Ascending aorta (tissue), 2 donors: ENCODE results near the gene CMIP. TPM values are rescaled to one million over a fixed set of nuclear protein-coding genes. Genes with fewer than 3 reads are reported as not detected.

ENCODE experiments used
- DNase-seq, 2 donors: peaks; one replicate each; pipeline ENCODE4 v3.0.0-alpha.2; 2019; ENCODE audit warnings: low spot score in 2 of 2
- H3K27ac ChIP-seq, 2 donors: fragments of 200-600 bp; sonication (generic); one replicate each; pipeline ENCODE4 v1.5.1; 2016 to 2017; ENCODE audit warnings: mild to moderate bottlenecking in 1 of 2
- H3K27me3 ChIP-seq: fragments of 200-600 bp; sonication (generic); one replicate; pipeline ENCODE4 v1.5.1; 2017
- H3K36me3 ChIP-seq, 2 donors: fragments of 200-600 bp; sonication (generic); one replicate each; pipeline ENCODE4 v1.5.1; 2016
- H3K4me1 ChIP-seq, 2 donors: fragments of 200-600 bp; sonication (generic); one replicate each; pipeline ENCODE4 v1.5.1; 2016 to 2017; ENCODE audit warnings: mild to moderate bottlenecking in 1 of 2
- H3K4me3 ChIP-seq, 2 donors: fragments of 200-600 bp; sonication (generic); one replicate each; pipeline ENCODE4 v1.5.1; 2016 to 2017; ENCODE audit warnings: mild to moderate bottlenecking in 1 of 2
- H3K9me3 ChIP-seq, 2 donors: fragments of 200-600 bp; sonication (generic); one replicate each; pipeline ENCODE4 v1.5.1; 2016
- intact Hi-C: fragments of 100-400 bp; cut with DNase I; formaldehyde crosslinking; loops from one replicate; pipeline ENCODE4 v1.15.1; 2023
- total RNA-seq: library from RNA; depleted of rRNA; stranded (reverse); fragments of >200 nt; gene quantifications from one replicate; pipeline ENCODE4 v1.1.0, GENCODE V29; 2016
- TF ChIP-seq, protein P1 (sequence below), 3 experiments: fragments of 200-600 bp in 2 of 3; fragments of 450-650 bp in 1 of 3; sonication (generic) in 2 of 3; IDR thresholded peaks; one replicate each; pipeline ENCODE4 v1.5.1; 2016 to 2019; ENCODE audit warnings: antibody characterized with exemption in 3 of 3, mild to moderate bottlenecking in 1 of 3, moderate library complexity in 1 of 3

The CMIP gene
- total RNA-seq, 1 donor from 2014 or later: 110 TPM

- Histone ChIP-seq H3K36me3 (no peaks in the 10 kb centered on the region), H3K27me3 (no peaks in the 10 kb centered on the region), H3K4me1 (no peaks in the 10 kb centered on the region), H3K27ac (no peak overlapping the region), H3K9me3 (no peaks in the 10 kb centered on the region), H3K4me3 (no peak overlapping the region)
- intact Hi-C loops: no loop called here
- DNase-seq: no peak
- TF ChIP-seq, protein P1, sequence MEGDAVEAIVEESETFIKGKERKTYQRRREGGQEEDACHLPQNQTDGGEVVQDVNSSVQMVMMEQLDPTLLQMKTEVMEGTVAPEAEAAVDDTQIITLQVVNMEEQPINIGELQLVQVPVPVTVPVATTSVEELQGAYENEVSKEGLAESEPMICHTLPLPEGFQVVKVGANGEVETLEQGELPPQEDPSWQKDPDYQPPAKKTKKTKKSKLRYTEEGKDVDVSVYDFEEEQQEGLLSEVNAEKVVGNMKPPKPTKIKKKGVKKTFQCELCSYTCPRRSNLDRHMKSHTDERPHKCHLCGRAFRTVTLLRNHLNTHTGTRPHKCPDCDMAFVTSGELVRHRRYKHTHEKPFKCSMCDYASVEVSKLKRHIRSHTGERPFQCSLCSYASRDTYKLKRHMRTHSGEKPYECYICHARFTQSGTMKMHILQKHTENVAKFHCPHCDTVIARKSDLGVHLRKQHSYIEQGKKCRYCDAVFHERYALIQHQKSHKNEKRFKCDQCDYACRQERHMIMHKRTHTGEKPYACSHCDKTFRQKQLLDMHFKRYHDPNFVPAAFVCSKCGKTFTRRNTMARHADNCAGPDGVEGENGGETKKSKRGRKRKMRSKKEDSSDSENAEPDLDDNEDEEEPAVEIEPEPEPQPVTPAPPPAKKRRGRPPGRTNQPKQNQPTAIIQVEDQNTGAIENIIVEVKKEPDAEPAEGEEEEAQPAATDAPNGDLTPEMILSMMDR (IDR thresholded peaks at IDR 0.05): no peak
Measured at GRCh38 chr16:81639931-81640680, 195.5 kb downstream of the CMIP start.

DNA sequence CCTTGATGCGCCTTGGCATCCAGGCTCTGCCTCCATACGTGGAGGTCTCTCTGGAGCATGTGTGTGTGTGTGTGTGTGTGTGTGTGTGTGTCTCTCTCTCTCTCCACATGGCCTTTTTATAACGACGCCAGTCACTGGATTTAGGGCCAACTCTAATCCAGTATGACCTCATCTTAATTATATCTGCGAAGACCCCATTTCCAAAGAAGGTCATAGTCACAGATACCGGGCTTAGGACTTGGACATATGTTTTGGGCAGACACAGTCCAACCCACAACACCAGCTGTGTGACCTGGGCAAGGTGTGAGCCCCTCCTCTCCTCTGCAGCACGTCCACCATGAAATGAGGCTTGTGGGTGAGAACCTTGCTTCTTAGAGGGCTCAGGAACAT, 196.1 kb downstream of the CMIP start:
- no peak overlapping the region for H3K4me3 ChIP-seq
- intact Hi-C loops: no loop called here
- TF ChIP-seq, protein P1 (IDR thresholded peaks at IDR 0.05): no peak
- H3K9me3 ChIP-seq: no peaks in the 10 kb centered on the region
- H3K27ac ChIP-seq: no peak overlapping the region
- no peak for DNase-seq
- no peaks in the 10 kb centered on the region for H3K36me3 ChIP-seq
- no peaks in the 10 kb centered on the region for H3K4me1 ChIP-seq
- no peaks in the 10 kb centered on the region for H3K27me3 ChIP-seq

DNA sequence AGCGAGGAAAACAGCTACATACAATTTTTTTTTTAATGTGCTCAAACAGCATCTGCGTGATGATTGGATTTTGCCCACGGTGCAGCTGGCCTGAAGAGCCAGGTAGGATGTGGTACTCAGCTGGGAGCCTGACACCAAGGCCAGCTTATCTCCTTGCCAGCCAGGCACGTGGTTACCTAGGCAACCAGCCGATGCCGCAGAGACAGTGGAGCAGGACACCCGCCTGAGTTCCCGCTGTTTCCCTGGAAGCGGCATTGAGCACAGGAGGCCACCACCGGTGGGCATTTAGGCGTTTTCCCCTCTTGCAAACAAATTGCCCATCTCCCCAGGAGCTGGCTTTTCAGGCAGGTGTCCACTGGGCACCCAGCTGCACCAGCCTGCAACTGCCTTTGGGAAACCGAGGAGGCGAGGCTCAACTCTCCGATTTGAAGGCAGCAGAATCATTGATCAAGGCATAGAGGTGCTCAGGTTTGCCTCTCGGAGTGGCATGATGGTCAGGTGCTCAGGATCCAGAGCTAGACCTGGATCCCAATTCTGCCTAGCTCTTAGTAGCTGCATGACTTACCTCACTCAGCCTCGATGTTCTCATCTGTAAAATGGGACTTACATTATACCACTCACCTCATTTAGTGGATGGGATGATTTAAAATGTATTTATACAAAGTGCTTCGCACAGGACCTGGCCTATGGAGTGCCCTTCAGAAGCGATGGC, 196.9 kb downstream of the CMIP start:
- intact Hi-C loops: no loop called here
- Histone ChIP-seq H3K9me3 (no peaks in the 10 kb centered on the region), H3K36me3 (no peaks in the 10 kb centered on the region), H3K27ac (no peak overlapping the region), H3K27me3 (no peaks in the 10 kb centered on the region), H3K4me1 (no peaks in the 10 kb centered on the region), H3K4me3 (no peak overlapping the region)
- TF ChIP-seq, protein P1 (IDR thresholded peaks at IDR 0.05): no peak
- DNase-seq: no peak

GRCh38 chr16:81642107-81642436, 197.5 kb downstream of the CMIP start:
- Histone ChIP-seq H3K4me3 (no peak overlapping the region), H3K36me3 (no peaks in the 10 kb centered on the region), H3K27ac (no peak overlapping the region), H3K4me1 (no peaks in the 10 kb centered on the region), H3K9me3 (no peaks in the 10 kb centered on the region), H3K27me3 (no peaks in the 10 kb centered on the region)
- intact Hi-C loops: no loop called here
- DNase-seq: no peak
- TF ChIP-seq, protein P1 (IDR thresholded peaks at IDR 0.05): no peak

GRCh38 chr16:81642943-81643342, 198.3 kb downstream of the CMIP start:
- intact Hi-C loops: no loop called here
- H3K36me3 ChIP-seq: no peaks in the 10 kb centered on the region
- DNase-seq: no peak
- TF ChIP-seq, protein P1 (IDR thresholded peaks at IDR 0.05): no peak
- no peak overlapping the region for H3K4me3 ChIP-seq
- no peak overlapping the region for H3K27ac ChIP-seq
- H3K4me1 ChIP-seq: no peaks in the 10 kb centered on the region
- no peaks in the 10 kb centered on the region for H3K27me3 ChIP-seq
- H3K9me3 ChIP-seq: no peaks in the 10 kb centered on the region
